ENCODE results near the gene NUTM2F. TPM values are rescaled to one million over a fixed set of nuclear protein-coding genes. Genes with fewer than 3 reads are reported as not detected.
A peak's percentile ranks its signal among the peaks of the same experiment; 100 is the strongest.
"Not testable (repeated sequence)": the region's sequence is repeated elsewhere in the genome, so short reads cannot be mapped to it uniquely, and the experiment has no call there.

The NUTM2F gene
- total RNA-seq (not detected), polyA plus RNA-seq (not detected)
- long read RNA-seq, donor 1: 0 reads
- long read RNA-seq, donor 2: 0 reads
- long read RNA-seq, donor 3: 0 reads
- long read RNA-seq, donor 4: 0 reads
- long read RNA-seq, donor 5: 0 reads
- long read RNA-seq, donor 6: 0 reads
- long read RNA-seq, donor 7: 0 reads
- long read RNA-seq, donor 8: 0 reads
- long read RNA-seq, donor 9: 0 reads
- long read RNA-seq, donor 10: 0 reads

- H3K36me3 ChIP-seq; H3K4me1 ChIP-seq; H3K27me3 ChIP-seq; intact Hi-C loops (cut with DNase I; ENCODE audit: low total_unique reads); DNase-seq; H3K9me3 ChIP-seq; H3K4me3 ChIP-seq; H3K27ac ChIP-seq: not testable (repeated sequence)
- WGBS, 5 donors: 71 to 93% (median 86%) methylated on average over 1 to 2 of the region's 5 CpGs
Measured at GRCh38 chr9:94328544-94328943, at the start of gene NUTM2F. Gene NUTM2F, minus strand, starts transcription at chr9:94328644. Its CDS starts 21 bp downstream, at chr9:94328623.

GRCh38 chr9:94375197-94375596, 46.8 kb upstream of the NUTM2F start:
- DNase-seq: peak in 1 of 2 donors; percentile 8
- Histone ChIP-seq H3K4me3 (peak overlapping the region; percentile 52 to 64 (median 56)), H3K27ac (peak overlapping the region; percentile 56 to 89 (median 82)), H3K4me1 (peaks cover 0 to 15% (median 0%) of the 10 kb centered on the region in 4 donors)
- H3K27me3 ChIP-seq; intact Hi-C loops (cut with DNase I; ENCODE audit: low total_unique reads); H3K36me3 ChIP-seq; H3K9me3 ChIP-seq: not testable (repeated sequence)
- WGBS, 5 donors: 0 to 1% (median 0%) methylated on average over 3 to 16 of the region's 19 CpGs

GRCh38 chr9:94374176-94375056, 46.0 kb upstream of the NUTM2F start:
- WGBS, 5 donors: 0 to 1% (median 1%) methylated on average over 11 to 100 of the region's 106 CpGs
- H3K27ac ChIP-seq: peak overlapping the region; percentile 78 to 89 (median 84)
- intact Hi-C loops (cut with DNase I; ENCODE audit: low total_unique reads): not testable (repeated sequence)

GRCh38 chr9:94373779-94374175, 45.3 kb upstream of the NUTM2F start:
- intact Hi-C loops (cut with DNase I; ENCODE audit: low total_unique reads); H3K27me3 ChIP-seq; H3K36me3 ChIP-seq; H3K9me3 ChIP-seq; DNase-seq: not testable (repeated sequence)
- 20 to 47% (median 42%) methylated on average over 5 to 7 of the region's 11 CpGs for WGBS, 5 donors
- Histone ChIP-seq H3K4me3 (peak overlapping the region; percentile 52 to 64 (median 56)), H3K27ac (peak overlapping the region; percentile 45 to 89 (median 78)), H3K4me1 (peaks cover 0 to 15% (median 0%) of the 10 kb centered on the region in 4 donors)

More at GRCh38 chr9:94374176-94375056, 46.0 kb upstream of the NUTM2F start:
- peak overlapping the region; percentile 52 to 64 (median 56) for H3K4me3 ChIP-seq
- H3K9me3 ChIP-seq, H3K27me3 ChIP-seq, H3K36me3 ChIP-seq: not testable (repeated sequence)
- peaks cover 0 to 15% (median 0%) of the 10 kb centered on the region in 4 donors for H3K4me1 ChIP-seq
- peak; percentile 93 to 97 for DNase-seq
- TF ChIP-seq POLR2AphosphoS5 (IDR thresholded peaks at IDR 0.05): peak; percentile 34 to 76 (median 74)

GRCh38 chr9:94370266-94370665, 41.8 kb upstream of the NUTM2F start:
- not testable (repeated sequence) for H3K9me3 ChIP-seq

GRCh38 chr9:94364093-94364614, 35.7 kb upstream of the NUTM2F start:
- H3K36me3 ChIP-seq; H3K27me3 ChIP-seq; H3K9me3 ChIP-seq; H3K27ac ChIP-seq; H3K4me3 ChIP-seq; intact Hi-C loops (cut with DNase I; ENCODE audit: low total_unique reads); H3K4me1 ChIP-seq: not testable (repeated sequence)
- peak in 1 of 2 donors; percentile 24 for DNase-seq
- 50 to 100% (median 85%) methylated on average over 1 to 2 of the region's 2 CpGs for WGBS, 5 donors

More at GRCh38 chr9:94370266-94370665, 41.8 kb upstream of the NUTM2F start:
- 59 to 80% (median 73%) methylated on average over 3 of the region's 3 CpGs for WGBS, 5 donors
- DNase-seq; H3K36me3 ChIP-seq; H3K27me3 ChIP-seq; H3K27ac ChIP-seq; H3K4me1 ChIP-seq; H3K4me3 ChIP-seq; intact Hi-C loops (cut with DNase I; ENCODE audit: low total_unique reads): not testable (repeated sequence)

GRCh38 chr9:94357158-94357557, 28.7 kb upstream of the NUTM2F start:
- H3K36me3 ChIP-seq; intact Hi-C loops (cut with DNase I; ENCODE audit: low total_unique reads); H3K4me1 ChIP-seq; H3K9me3 ChIP-seq; H3K4me3 ChIP-seq; DNase-seq; H3K27ac ChIP-seq; H3K27me3 ChIP-seq: not testable (repeated sequence)
- WGBS, 5 donors: no CpG with 5 or more reads among the region's 1 CpG

GRCh38 chr9:94351901-94352723, 23.7 kb upstream of the NUTM2F start:
- H3K36me3 ChIP-seq; H3K4me3 ChIP-seq; intact Hi-C loops (cut with DNase I; ENCODE audit: low total_unique reads); H3K27ac ChIP-seq; H3K27me3 ChIP-seq; DNase-seq; H3K4me1 ChIP-seq; H3K9me3 ChIP-seq: not testable (repeated sequence)
- 40 to 92% methylated on average over 1 of the region's 4 CpGs; no CpG with 5 or more reads in 3 of the 5 donors for WGBS, 5 donors

GRCh38 chr9:94348754-94349153, 20.3 kb upstream of the NUTM2F start:
- H3K27ac ChIP-seq; intact Hi-C loops (cut with DNase I; ENCODE audit: low total_unique reads); DNase-seq; H3K4me1 ChIP-seq; H3K4me3 ChIP-seq; H3K9me3 ChIP-seq; H3K36me3 ChIP-seq; H3K27me3 ChIP-seq: not testable (repeated sequence)
- WGBS, 5 donors: no CpG with 5 or more reads among the region's 3 CpGs

GRCh38 chr9:94347451-94347850, 19.0 kb upstream of the NUTM2F start:
- H3K27ac ChIP-seq; intact Hi-C loops (cut with DNase I; ENCODE audit: low total_unique reads); H3K4me3 ChIP-seq; H3K9me3 ChIP-seq; DNase-seq; H3K36me3 ChIP-seq; H3K27me3 ChIP-seq; H3K4me1 ChIP-seq: not testable (repeated sequence)
- 75 to 94% (median 87%) methylated on average over 15 to 16 of the region's 16 CpGs for WGBS, 5 donors

- H3K9me3 ChIP-seq; H3K27ac ChIP-seq; H3K27me3 ChIP-seq; H3K4me1 ChIP-seq; intact Hi-C loops (cut with DNase I; ENCODE audit: low total_unique reads); H3K36me3 ChIP-seq; DNase-seq; H3K4me3 ChIP-seq: not testable (repeated sequence)
- WGBS, 5 donors: 56 to 83% (median 79%) methylated on average over 2 of the region's 2 CpGs; no CpG with 5 or more reads in 1 of the 5 donors
Measured at GRCh38 chr9:94341703-94342102, 13.3 kb upstream of the NUTM2F start.
